Bronchial epithelial cell (primary cell): ENCODE data around the gene TMBIM4. TPM values are rescaled to one million over a fixed set of nuclear protein-coding genes. Genes with fewer than 3 reads are reported as not detected.
"Not testable (repeated sequence)": the region's sequence is repeated elsewhere in the genome, so short reads cannot be mapped to it uniquely, and the experiment has no call there.

Experiments used
- DNase-seq: peaks from one replicate; pipeline ENCODE4 v3.0.0-alpha.2; 2010; ENCODE audit warnings: low read depth
- FAIRE-seq: peaks from 2 replicates; lab custom pipeline; 2011; peaks lifted over from hg19 to GRCh38; lab: Jason Lieb, UNC
- H3K27me3 ChIP-seq: 2 replicates; pipeline ENCODE4 v1.5.1; 2011; ENCODE audit warnings: low read length; ENCODE audit not compliant: control insufficient read depth, insufficient read depth
- H3K36me3 ChIP-seq: 2 replicates; pipeline ENCODE4 v1.5.1; 2011; ENCODE audit warnings: low read length; ENCODE audit not compliant: control insufficient read depth, insufficient read depth
- H3K4me3 ChIP-seq: 2 replicates; pipeline ENCODE4 v1.5.1; 2011; ENCODE audit warnings: mild to moderate bottlenecking, low read depth, low read length, control low read depth
- total RNA-seq: library from RNA; depleted of rRNA; stranded (reverse); fragments of >200 nt; gene quantifications from 2 replicates; pipeline ENCODE4 v1.2.1, GENCODE V29; 2014
- TF ChIP-seq, protein P1 (sequence below): IDR thresholded peaks from 2 replicates; pipeline ENCODE4 v1.5.1; 2011; ENCODE audit warnings: mild to moderate bottlenecking, moderate library complexity, low read length, control low read depth, inconsistent platforms; ENCODE audit not compliant: insufficient read depth, severe bottlenecking

TMBIM4 gene
- total RNA-seq, 1 donor from 2014 or later: 29.5 TPM

DNA sequence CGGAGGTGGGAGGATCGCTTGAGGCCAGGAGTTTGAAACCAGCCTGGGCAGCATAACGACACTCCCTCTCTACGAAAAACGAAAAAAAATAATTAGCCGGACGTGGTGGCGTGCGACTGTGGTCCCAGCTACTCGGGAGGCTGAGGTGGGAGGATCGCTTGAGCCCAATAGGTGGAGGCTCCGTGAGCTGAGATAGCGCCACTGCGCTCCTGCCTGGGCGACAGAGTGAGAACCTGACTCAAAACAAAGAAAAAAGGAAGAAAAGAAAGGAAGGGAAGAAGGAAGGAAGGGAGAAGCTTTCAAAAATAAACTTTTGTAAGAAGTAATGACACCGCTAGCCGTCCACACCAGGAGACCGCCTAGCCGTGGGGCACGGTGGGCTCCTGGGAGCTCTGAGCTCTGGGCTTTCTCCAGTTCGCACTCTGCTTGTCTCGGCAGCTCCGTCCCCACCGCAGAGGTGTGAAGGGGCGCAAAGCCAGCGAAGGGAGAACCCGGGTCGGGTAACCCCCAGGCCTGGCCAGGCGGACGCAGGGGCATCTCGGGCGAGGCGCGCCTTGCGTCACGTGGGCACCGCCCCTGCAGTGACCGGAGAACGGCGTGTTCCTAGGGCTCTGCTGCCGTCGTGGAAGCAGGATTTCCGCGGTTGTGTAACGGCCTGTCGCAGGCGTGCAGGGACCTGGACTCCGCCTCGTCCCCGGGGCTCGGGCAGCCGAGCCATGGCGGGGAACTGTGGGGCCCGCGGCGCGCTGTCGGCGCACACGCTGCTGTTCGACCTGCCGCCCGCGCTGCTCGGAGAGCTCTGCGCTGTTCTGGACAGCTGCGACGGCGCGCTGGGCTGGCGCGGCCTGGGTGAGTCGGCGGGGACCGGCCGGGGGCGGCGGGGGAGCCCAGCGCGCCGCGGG, 19.0 kb upstream of the TMBIM4 start, which contains the start of gene IRAK3:
Gene IRAK3 (plus strand): TSS at position 631 of the 902 bp plus-strand sequence. CDS start 86 bp downstream, at position 717.
- Histone ChIP-seq H3K36me3 (no peaks in the 10 kb centered on the region), H3K27me3 (no peaks in the 10 kb centered on the region), H3K4me3 (peak within 1 kb of the TSS; percentile 58)
- FAIRE-seq: no peak
- peak; percentile 40 for DNase-seq
- TF ChIP-seq, protein P1, sequence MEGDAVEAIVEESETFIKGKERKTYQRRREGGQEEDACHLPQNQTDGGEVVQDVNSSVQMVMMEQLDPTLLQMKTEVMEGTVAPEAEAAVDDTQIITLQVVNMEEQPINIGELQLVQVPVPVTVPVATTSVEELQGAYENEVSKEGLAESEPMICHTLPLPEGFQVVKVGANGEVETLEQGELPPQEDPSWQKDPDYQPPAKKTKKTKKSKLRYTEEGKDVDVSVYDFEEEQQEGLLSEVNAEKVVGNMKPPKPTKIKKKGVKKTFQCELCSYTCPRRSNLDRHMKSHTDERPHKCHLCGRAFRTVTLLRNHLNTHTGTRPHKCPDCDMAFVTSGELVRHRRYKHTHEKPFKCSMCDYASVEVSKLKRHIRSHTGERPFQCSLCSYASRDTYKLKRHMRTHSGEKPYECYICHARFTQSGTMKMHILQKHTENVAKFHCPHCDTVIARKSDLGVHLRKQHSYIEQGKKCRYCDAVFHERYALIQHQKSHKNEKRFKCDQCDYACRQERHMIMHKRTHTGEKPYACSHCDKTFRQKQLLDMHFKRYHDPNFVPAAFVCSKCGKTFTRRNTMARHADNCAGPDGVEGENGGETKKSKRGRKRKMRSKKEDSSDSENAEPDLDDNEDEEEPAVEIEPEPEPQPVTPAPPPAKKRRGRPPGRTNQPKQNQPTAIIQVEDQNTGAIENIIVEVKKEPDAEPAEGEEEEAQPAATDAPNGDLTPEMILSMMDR: no peak

- Histone ChIP-seq H3K27me3 (no peaks in the 10 kb centered on the region), H3K36me3 (no peaks in the 10 kb centered on the region), H3K4me3 (no peak overlapping the region)
- TF ChIP-seq, protein P1: no peak
- FAIRE-seq: no peak
- DNase-seq: no peak
Observed at GRCh38 chr12:66187821-66188220, 18.0 kb upstream of the TMBIM4 start.

DNA sequence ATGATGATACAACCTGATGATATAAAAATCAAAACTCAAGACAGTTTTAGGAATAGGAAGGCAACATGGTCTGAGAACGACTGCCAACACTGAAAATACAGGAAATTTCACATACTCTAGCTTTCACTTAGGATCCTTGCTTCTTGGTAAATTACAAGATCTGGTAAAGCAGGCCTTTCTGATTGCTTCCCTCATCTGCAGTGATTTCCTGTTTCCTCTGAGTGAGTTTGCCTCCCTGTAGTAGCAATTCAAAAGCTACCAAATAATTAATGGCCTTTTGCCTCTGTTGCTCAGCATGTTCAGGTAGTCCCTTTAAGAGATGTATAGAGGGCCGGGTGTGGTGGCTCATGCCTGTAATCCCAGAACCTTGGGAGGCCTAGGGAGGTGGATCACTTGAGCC, 17.2 kb upstream of the TMBIM4 start:
- TF ChIP-seq, protein P1: no peak
- Histone ChIP-seq H3K36me3 (no peaks in the 10 kb centered on the region), H3K27me3 (no peaks in the 10 kb centered on the region), H3K4me3 (no peak overlapping the region)
- peak; percentile 20 for DNase-seq
- no peak for FAIRE-seq

GRCh38 chr12:66184822-66185221, 15.0 kb upstream of the TMBIM4 start:
- H3K36me3 ChIP-seq, H3K4me3 ChIP-seq, DNase-seq, H3K27me3 ChIP-seq, FAIRE-seq: not testable (repeated sequence)

DNA sequence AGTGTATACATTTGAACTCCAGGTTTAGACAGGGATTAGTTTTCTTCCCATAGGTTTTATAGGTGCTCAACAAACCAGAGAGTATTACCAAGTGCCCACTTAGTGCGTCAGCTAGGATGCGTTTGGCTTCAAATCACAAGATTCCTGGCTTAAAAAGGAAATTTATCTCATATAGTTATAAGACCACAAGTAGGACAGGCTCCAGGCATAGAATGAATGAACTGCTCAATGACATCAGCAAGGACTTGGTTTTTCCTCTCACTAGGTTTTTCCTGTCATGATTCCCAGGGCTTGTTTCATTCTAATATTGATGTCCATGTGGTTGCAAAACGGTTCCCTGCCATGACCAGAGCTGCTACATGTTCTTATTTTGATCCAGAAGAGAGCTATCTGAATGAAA, 13.2 kb upstream of the TMBIM4 start:
- Histone ChIP-seq H3K27me3 (no peaks in the 10 kb centered on the region), H3K36me3 (no peaks in the 10 kb centered on the region), H3K4me3 (no peak overlapping the region)
- DNase-seq (no peak), FAIRE-seq (no peak)
- TF ChIP-seq, protein P1: no peak

DNA sequence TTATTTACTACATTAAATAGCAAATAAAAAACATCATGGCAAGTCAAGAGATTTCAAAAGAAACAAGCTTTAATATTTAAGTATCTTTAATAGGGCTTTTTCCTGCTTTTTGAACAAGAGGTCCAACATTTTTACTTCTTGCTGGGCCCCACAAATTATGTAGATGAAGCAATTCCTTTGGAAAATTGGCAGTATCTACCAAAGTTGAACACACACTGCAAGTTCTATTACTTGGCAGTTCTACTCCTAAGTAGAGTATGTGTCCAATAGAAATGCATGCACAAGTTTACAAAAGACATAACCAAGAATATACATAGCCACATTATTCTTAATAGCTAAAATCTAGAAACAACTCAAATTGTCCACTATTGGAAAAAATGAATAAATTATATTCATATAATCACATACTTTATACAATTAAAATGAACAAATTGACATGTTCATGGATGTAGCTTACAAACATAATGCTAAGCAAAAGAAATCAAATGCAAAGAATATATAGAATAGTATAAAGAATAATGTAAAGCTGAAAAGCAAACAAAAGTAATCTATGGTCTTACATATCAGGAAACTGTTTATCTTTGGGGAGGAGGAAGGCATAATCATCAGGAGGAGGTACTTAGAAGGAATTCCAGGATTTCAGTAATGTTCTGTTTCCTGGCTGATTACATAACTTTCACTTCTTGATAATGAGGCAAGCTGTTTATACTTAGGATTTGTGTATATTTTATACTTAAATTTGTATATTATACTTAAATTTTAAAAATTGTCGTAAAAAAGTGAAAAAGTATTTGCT, 6.5 kb upstream of the TMBIM4 start:
- TF ChIP-seq, protein P1: no peak
- peak; percentile 65 for DNase-seq
- Histone ChIP-seq H3K4me3 (no peak overlapping the region), H3K36me3 (no peaks in the 10 kb centered on the region), H3K27me3 (no peaks in the 10 kb centered on the region)
- no peak for FAIRE-seq

GRCh38 chr12:66174391-66175325, 4.9 kb upstream of the TMBIM4 start:
- H3K4me3 ChIP-seq, FAIRE-seq, DNase-seq, H3K36me3 ChIP-seq, H3K27me3 ChIP-seq: not testable (repeated sequence)
